Endometrial microvascular endothelial cells (primary cell): ENCODE results near the gene ZNF304. TPM values are rescaled to one million over a fixed set of nuclear protein-coding genes. Genes with fewer than 3 reads are reported as not detected.

ENCODE experiments used
- in situ Hi-C: cut with HindIII; loops from 2 replicates; pipeline ENCODE4 v1.10.0; 2017; ENCODE audit warnings: low sequenced_read_pairs, low pct_unique_long_range_greater_than_20kb; ENCODE audit errors: inconsistent ontology term
- total RNA-seq: library from RNA; depleted of rRNA; stranded (reverse); fragments of >200 nt; gene quantifications from one replicate; pipeline ENCODE4 v1.2.3, GENCODE V29; 2015; ENCODE audit errors: inconsistent ontology term

Gene ZNF304
- total RNA-seq, 1 donor from 2014 or later: 5.2 TPM

- in situ Hi-C loops: no loop called here
Measured at GRCh38 chr19:57406516-57407123, 55.5 kb downstream of the ZNF304 start.

Other genes starting within 250 kb of the ZNF304 start
- not detected for gene USP29, start 231.3 kb upstream of the ZNF304 start, total RNA-seq
- gene ZIM3, start 206.1 kb upstream of the ZNF304 start, total RNA-seq: not detected
- gene DUXA, start 183.8 kb upstream of the ZNF304 start, total RNA-seq: not detected
- 13.4 TPM for gene ZNF264, start 159.8 kb upstream of the ZNF304 start, total RNA-seq
- not detected for gene AURKC, start 120.2 kb upstream of the ZNF304 start, total RNA-seq
- gene ZNF805, start 110.6 kb upstream of the ZNF304 start, total RNA-seq: 4.6 TPM
- gene ZNF460, start 70.8 kb upstream of the ZNF304 start, total RNA-seq: 13.5 TPM
- 6.8 TPM for gene ZNF543, start 30.8 kb upstream of the ZNF304 start, total RNA-seq
- 12.8 TPM for gene TRAPPC2B, start 12.3 kb downstream of the ZNF304 start, total RNA-seq
- gene ZNF547, start 12.3 kb downstream of the ZNF304 start, total RNA-seq: 2.1 TPM
- gene ZNF548, start 38.6 kb downstream of the ZNF304 start, total RNA-seq: 7.5 TPM
- 4.5 TPM for gene ZNF17, start 59.9 kb downstream of the ZNF304 start, total RNA-seq
- gene ZNF749, start 84.1 kb downstream of the ZNF304 start, total RNA-seq: 6.3 TPM
- gene VN1R1, start 105.9 kb downstream of the ZNF304 start, total RNA-seq: not detected
- gene ZNF772, start 126.3 kb downstream of the ZNF304 start, total RNA-seq: 4.7 TPM
- 5.9 TPM for gene ZNF419, start 136.5 kb downstream of the ZNF304 start, total RNA-seq
- gene ZNF773, start 148.7 kb downstream of the ZNF304 start, total RNA-seq: 2.0 TPM
- 1.0 TPM for gene ZNF549, start 176.1 kb downstream of the ZNF304 start, total RNA-seq
- 3.1 TPM for gene ZNF550, start 208.6 kb downstream of the ZNF304 start, total RNA-seq
- gene ZNF416, start 227.6 kb downstream of the ZNF304 start, total RNA-seq: 2.5 TPM
- gene ZIK1, start 232.9 kb downstream of the ZNF304 start, total RNA-seq: 0.28 TPM
- gene ZNF530, start 248.6 kb downstream of the ZNF304 start, total RNA-seq: 14.5 TPM